Mammary epithelial cell (primary cell): Measurements from ENCODE around the gene PIAS3.

Experiments used
- EZH2 ChIP-seq: IDR thresholded peaks from 2 replicates; pipeline ENCODE4 v1.6.1; 2012; ENCODE audit warnings: low read length, inconsistent platforms, borderline replicate concordance
- TF ChIP-seq, protein P1 (sequence below), 2 donors: IDR thresholded peaks in 1 of 2; conservative IDR thresholded peaks in 1 of 2; 2 replicates each; pipeline ENCODE4 v1.5.1; 2011 to 2012; ENCODE audit warnings: inconsistent platforms in 2 of 2, low read length in 2 of 2, mild to moderate bottlenecking in 2 of 2, control low read depth in 1 of 2, low read depth in 1 of 2; ENCODE audit not compliant: insufficient read depth in 1 of 2; ENCODE audit errors: extremely low read depth in 1 of 2

DNA sequence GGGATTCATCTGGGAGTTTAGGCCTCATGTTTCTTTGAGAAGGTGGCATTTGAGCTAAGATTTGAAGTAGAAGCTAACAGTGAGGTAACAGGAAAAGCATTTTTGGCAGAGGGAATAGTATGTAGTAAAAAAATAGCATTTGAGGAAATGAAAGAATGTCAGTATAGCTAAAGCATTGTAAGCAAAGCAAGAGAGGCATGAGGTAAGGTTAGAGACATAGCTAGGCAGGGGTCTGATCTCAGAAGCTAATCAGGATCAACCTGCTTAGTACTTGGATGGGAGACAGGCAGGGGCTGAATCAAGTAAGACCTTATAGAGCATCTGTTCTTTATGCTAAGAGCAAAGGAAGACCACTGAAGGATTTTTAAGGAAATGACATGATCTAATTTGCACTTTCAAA, 30.9 kb downstream of the PIAS3 start:
- TF ChIP-seq, protein P1, sequence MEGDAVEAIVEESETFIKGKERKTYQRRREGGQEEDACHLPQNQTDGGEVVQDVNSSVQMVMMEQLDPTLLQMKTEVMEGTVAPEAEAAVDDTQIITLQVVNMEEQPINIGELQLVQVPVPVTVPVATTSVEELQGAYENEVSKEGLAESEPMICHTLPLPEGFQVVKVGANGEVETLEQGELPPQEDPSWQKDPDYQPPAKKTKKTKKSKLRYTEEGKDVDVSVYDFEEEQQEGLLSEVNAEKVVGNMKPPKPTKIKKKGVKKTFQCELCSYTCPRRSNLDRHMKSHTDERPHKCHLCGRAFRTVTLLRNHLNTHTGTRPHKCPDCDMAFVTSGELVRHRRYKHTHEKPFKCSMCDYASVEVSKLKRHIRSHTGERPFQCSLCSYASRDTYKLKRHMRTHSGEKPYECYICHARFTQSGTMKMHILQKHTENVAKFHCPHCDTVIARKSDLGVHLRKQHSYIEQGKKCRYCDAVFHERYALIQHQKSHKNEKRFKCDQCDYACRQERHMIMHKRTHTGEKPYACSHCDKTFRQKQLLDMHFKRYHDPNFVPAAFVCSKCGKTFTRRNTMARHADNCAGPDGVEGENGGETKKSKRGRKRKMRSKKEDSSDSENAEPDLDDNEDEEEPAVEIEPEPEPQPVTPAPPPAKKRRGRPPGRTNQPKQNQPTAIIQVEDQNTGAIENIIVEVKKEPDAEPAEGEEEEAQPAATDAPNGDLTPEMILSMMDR (conservative IDR thresholded peaks at IDR 0.05 in 1 of 2, IDR thresholded peaks at IDR 0.05 in 1 of 2; ENCODE audit: extremely low read depth in 1 of 2, insufficient read depth in 1 of 2, low read depth in 1 of 2, low read length in 2 of 2) = no peak
- TF ChIP-seq EZH2 = no peak
